K562 (cell line): Measurements from ENCODE around the gene ADGRF1. TPM values are rescaled to one million over a fixed set of nuclear protein-coding genes. Genes with fewer than 3 reads are reported as not detected.
"Not testable (repeated sequence)": the region's sequence is repeated elsewhere in the genome, so short reads cannot be mapped to it uniquely, and the experiment has no call there.

Source experiments
- ATAC-seq: fragments of 200-7000 bp; cut with Tn5 transposase; 3 replicates; pipeline ENCODE4 v1.9.1; 2020; ENCODE audit warnings: moderate library complexity
- BruUV-seq: library from RNA; stranded (reverse); fragments of 400-500 nt; replicated peaks from 2 replicates; lab custom pipeline; 2021; lab: Mats Ljungman, UMichigan
- CTCF ChIA-PET: fragments of 300-600 bp; formaldehyde crosslinking; extraction: SDS; loops from one replicate; lab custom pipeline; 2021; ENCODE audit warnings: low intra/inter-chr PET ratio; lab: Yijun Ruan, JAX
- POLR2A ChIA-PET: fragments of 300-600, 350-650 bp; sonication (Branson Sonifier 250); formaldehyde crosslinking; extraction: SDS; loops from one replicate; lab custom pipeline; 2021; ENCODE audit warnings: antibody characterized with exemption, inconsistent platforms; lab: Yijun Ruan, JAX
- DNase-seq, 4 experiments: peaks; one replicate each; pipeline versions ENCODE4 v3.0.0 to v3.0.0-alpha.2; 2011 to 2018; ENCODE audit warnings: low spot score in 3 of 4, mixed read lengths in 3 of 4; ENCODE audit errors: extremely low read depth in 1 of 4
- FAIRE-seq: peaks from 2 replicates; lab custom pipeline; 2011; peaks lifted over from hg19 to GRCh38; lab: Jason Lieb, UNC
- H2AFZ ChIP-seq: 2 replicates; pipeline ENCODE4 v1.6.0; 2011; ENCODE audit warnings: low read depth, low read length, control low read depth, inconsistent platforms
- H3K27ac ChIP-seq: fragments of 200-600 bp; 3 replicates; pipeline ENCODE4 v1.8.0; 2011; ENCODE audit warnings: low read depth, mild to moderate bottlenecking, control low read depth, inconsistent platforms, low read length, moderate library complexity, mixed read lengths; ENCODE audit errors: extremely low read depth
- H3K27me3 ChIP-seq, 2 experiments: fragments of 300-600 bp in 1 of 2; 2 replicates in 1 of 2; 3 replicates in 1 of 2; pipeline versions ENCODE4 v1.6.0 to v1.8.0; 2011; ENCODE audit warnings: inconsistent platforms in 2 of 2, low read length in 2 of 2, mild to moderate bottlenecking in 1 of 2, mixed read lengths in 1 of 2, moderate library complexity in 1 of 2; ENCODE audit not compliant: control insufficient read depth in 2 of 2, insufficient read depth in 2 of 2
- H3K36me3 ChIP-seq: fragments of 300-600 bp; 3 replicates; pipeline ENCODE4 v1.8.0; 2011; ENCODE audit warnings: mild to moderate bottlenecking, low read length, inconsistent platforms; ENCODE audit not compliant: control insufficient read depth, insufficient read depth
- H3K4me1 ChIP-seq, 2 experiments: fragments of 200-600 bp in 1 of 2; replicated peaks in 1 of 2; 2 replicates in 1 of 2; 3 replicates in 1 of 2; pipeline versions ENCODE4 v1.5.1 to v1.8.0; 2011; ENCODE audit warnings: inconsistent platforms in 2 of 2, low read length in 2 of 2, mild to moderate bottlenecking in 1 of 2, mixed read lengths in 1 of 2, moderate library complexity in 1 of 2; ENCODE audit not compliant: control insufficient read depth in 2 of 2, insufficient read depth in 2 of 2
- H3K4me2 ChIP-seq: 2 replicates; pipeline ENCODE4 v1.6.1; 2011; ENCODE audit warnings: low read length, control low read depth, inconsistent platforms, mixed read lengths; ENCODE audit not compliant: insufficient read depth
- H3K4me3 ChIP-seq: fragments of 200-600 bp; sonication (generic), shearing (Covaris generic); 2 replicates; pipeline ENCODE4 v1.5.1; 2016; ENCODE audit warnings: control low read depth, inconsistent platforms
- H3K79me2 ChIP-seq: fragments of 200-600 bp; 3 replicates; pipeline ENCODE4 v1.8.0; 2011; ENCODE audit warnings: low read length, inconsistent platforms; ENCODE audit not compliant: control insufficient read depth, insufficient read depth
- H3K9ac ChIP-seq, 2 experiments: 2 replicates each; pipeline versions ENCODE4 v1.6.0 to v1.6.1; 2011; ENCODE audit warnings: low read depth in 2 of 2, low read length in 2 of 2, control low read depth in 1 of 2, inconsistent platforms in 1 of 2, mild to moderate bottlenecking in 1 of 2, mixed read lengths in 1 of 2; ENCODE audit not compliant: insufficient read depth in 1 of 2
- H3K9me1 ChIP-seq: one replicate; pipeline ENCODE4 v1.6.0; 2011; ENCODE audit warnings: inconsistent platforms, mild to moderate bottlenecking, low read length, moderate library complexity; ENCODE audit not compliant: control insufficient read depth, insufficient read depth
- H3K9me3 ChIP-seq: replicated peaks from 2 replicates; pipeline ENCODE4 v1.5.1; 2011; ENCODE audit warnings: low read depth, low read length, inconsistent platforms; ENCODE audit not compliant: control insufficient read depth, insufficient read depth
- H4K20me1 ChIP-seq: replicated peaks from 2 replicates; pipeline ENCODE4 v1.6.1; 2011; ENCODE audit warnings: low read length, inconsistent platforms, mixed read lengths; ENCODE audit not compliant: control insufficient read depth, insufficient read depth
- ARID2 ChIP-seq: fragments of 450-650 bp; IDR thresholded peaks from 2 replicates; pipeline ENCODE4 v1.6.1; 2017; ENCODE audit warnings: antibody characterized with exemption, mild to moderate bottlenecking
- CTCF ChIP-seq, 3 experiments: IDR thresholded peaks in 2 of 3; conservative IDR thresholded peaks in 1 of 3; 2 replicates each; pipeline ENCODE4 v1.5.1; 2011 to 2012; ENCODE audit warnings: low read length in 3 of 3, mild to moderate bottlenecking in 3 of 3, control low read depth in 2 of 3, improper control_type of control experiment in 1 of 3, inconsistent platforms in 1 of 3, low read depth in 1 of 3, mixed read lengths in 1 of 3, moderate library complexity in 1 of 3; ENCODE audit not compliant: insufficient read depth in 2 of 3
- DEAF1 ChIP-seq: fragments of 450-650 bp; formaldehyde crosslinking; IDR thresholded peaks from 2 replicates; pipeline ENCODE4 v1.4.0; 2020; ENCODE audit warnings: mild to moderate bottlenecking, moderate library complexity
- NFIC ChIP-seq: fragments of 450-650 bp; IDR thresholded peaks from 2 replicates; pipeline ENCODE4 v1.6.1; 2017; ENCODE audit warnings: mild to moderate bottlenecking, inconsistent platforms
- RAD21 ChIP-seq, 2 experiments: fragments of 250-450 bp in 1 of 2; fragments of 450-650 bp in 1 of 2; sonication (Bioruptor Pico) in 1 of 2; formaldehyde crosslinking in 1 of 2; IDR thresholded peaks in 1 of 2; conservative IDR thresholded peaks in 1 of 2; 2 replicates each; pipeline versions ENCODE4 v1.4.0 to v1.8.0; 2020 to 2022; ENCODE audit warnings: mild to moderate bottlenecking in 2 of 2, moderate library complexity in 1 of 2
- REST ChIP-seq, 2 experiments: fragments of 450-650 bp; formaldehyde crosslinking in 1 of 2; IDR thresholded peaks; 2 replicates each; pipeline versions ENCODE4 v1.4.0 to v1.6.1; 2014 to 2020; ENCODE audit warnings: mild to moderate bottlenecking in 2 of 2, borderline replicate concordance in 1 of 2, low read depth in 1 of 2
- SMC3 ChIP-seq: conservative IDR thresholded peaks from 2 replicates; pipeline ENCODE4 v1.6.1; 2011; ENCODE audit warnings: low read depth, low read length, improper control_type of control experiment; ENCODE audit not compliant: insufficient read depth
- WGBS: fragments of 100-300 bp; shearing (Covaris generic); methylation state at CpG from one replicate; pipeline ENCODE4 v1.1.6; 2016; ENCODE audit warnings: low coverage, mixed read lengths; ENCODE audit not compliant: insufficient coverage; ENCODE audit errors: missing lambda C conversion rate; 5-methylcytosine and 5-hydroxymethylcytosine counted together
- in situ Hi-C: fragments of 300-500 bp; cut with MboI; formaldehyde crosslinking; loops from 4 replicates; pipeline ENCODE4 v1.15.0; 2018; ENCODE audit warnings: inconsistent platforms, mixed read lengths
- intact Hi-C: fragments of 100-400 bp; cut with micrococcal nuclease; formaldehyde crosslinking; loops from 2 replicates; pipeline ENCODE4 v1.14.2; 2022
- polyA plus RNA-seq, 8 experiments: library from polyadenylated mRNA; depleted of rRNA in 4 of 8; stranded (reverse) in 5 of 8; unstranded in 3 of 8; fragments of >200 nt; fragmentation: Nextera tagmentation in 2 of 8; fragmentation: Illumina TruSeq in 1 of 8; extraction: Ambion mirVana in 2 of 8; extraction: Trizol in 1 of 8; gene quantifications; 2 replicates each; pipeline versions ENCODE4 v1.2.1 to v1.2.3, GENCODE V29; 2011 to 2014; ENCODE audit warnings: inconsistent platforms in 1 of 8, missing spikeins in 1 of 8
- total RNA-seq, 7 experiments: library from RNA; depleted of rRNA in 6 of 7; stranded (reverse); fragments of >200 nt in 6 of 7; fragmentation: Illumina TruSeq in 2 of 7; extraction: Trizol in 2 of 7; gene quantifications; 2 replicates each; pipeline versions ENCODE4 v1.2.1 to v1.2.3, GENCODE V29; 2011 to 2021; ENCODE audit warnings: low replicate concordance in 1 of 7

Gene ADGRF1
- total and polyA plus RNA-seq, 9 of the 15 experiments (the other 6 are each of a cell fraction or from before 2014, with no cell fraction given), result not detected

GRCh38 chr6:46990818-46991510 lies 51.2 kb downstream of the ADGRF1 start:
- H3K9ac ChIP-seq; H3K4me3 ChIP-seq; H3K9me1 ChIP-seq; BruUV-seq; POLR2A ChIA-PET; H3K4me1 ChIP-seq; H3K9me3 ChIP-seq; H2AFZ ChIP-seq; H3K27ac ChIP-seq; H4K20me1 ChIP-seq; H3K36me3 ChIP-seq; H3K4me2 ChIP-seq; H3K27me3 ChIP-seq; H3K79me2 ChIP-seq; TF ChIP-seq REST (CRISPR knock-in tag; IDR thresholded peaks at IDR 0.05; ENCODE audit: low read depth): not testable (repeated sequence)
- ATAC-seq, result peak; percentile 67
- FAIRE-seq, result peak; percentile 72
- intact Hi-C loops, result loop anchor here (1.0 to 10.0 kb wide), 4 partner anchors 143 to 769 kb away; no protein-coding TSS in a partner anchor
- peak; percentile 38; the same call in 1 of the 2 replicates for TF ChIP-seq DEAF1 (CRISPR knock-in tag)
- TF ChIP-seq RAD21 (CRISPR knock-in tag; conservative IDR thresholded peaks at IDR 0.05 in 1 of 2, IDR thresholded peaks at IDR 0.05 in 1 of 2), result peak; percentile 60 to 76
- 0 out of 2 replicates have a peak, but pooled peaks have one; percentile 30 for TF ChIP-seq SMC3
- peak; percentile 43 to 75 (median 62); a peak in 5 of 6 replicates for TF ChIP-seq CTCF (IDR thresholded peaks at IDR 0.05 in 2 of 3, conservative IDR thresholded peaks at IDR 0.05 in 1 of 3; ENCODE audit: insufficient read depth in 2 of 3, low read depth in 1 of 3, low read length in 3 of 3)
- 0 out of 2 replicates have a peak, but pooled peaks have one; percentile 5 for TF ChIP-seq NFIC
- 0 out of 2 replicates have a peak, but pooled peaks have one; percentile 19 for TF ChIP-seq ARID2
- peak; percentile 60 for TF ChIP-seq REST (IDR thresholded peaks at IDR 0.05; ENCODE audit: borderline replicate concordance)
- DNase-seq, result peak; percentile 47 to 65 (median 58)
- 2% methylated on average over 6 of the region's 6 CpGs for WGBS
- CTCF ChIA-PET, result interaction anchor here (0.6 to 2.3 kb wide), 5 partner anchors 142 to 810 kb away, joined by 3 to 19 read pairs (median 3); no protein-coding TSS in a partner anchor
- in situ Hi-C loops, result loop anchor here (5.0 to 25.0 kb wide), 2 partner anchors 569 to 929 kb away; no protein-coding TSS in a partner anchor
